ENCODE data around the gene SYNE2. TPM values are rescaled to one million over a fixed set of nuclear protein-coding genes. Genes with fewer than 3 reads are reported as not detected.

The SYNE2 gene
- total RNA-seq, 1 experiment from 2014 or later, result 48.5 TPM

DNA sequence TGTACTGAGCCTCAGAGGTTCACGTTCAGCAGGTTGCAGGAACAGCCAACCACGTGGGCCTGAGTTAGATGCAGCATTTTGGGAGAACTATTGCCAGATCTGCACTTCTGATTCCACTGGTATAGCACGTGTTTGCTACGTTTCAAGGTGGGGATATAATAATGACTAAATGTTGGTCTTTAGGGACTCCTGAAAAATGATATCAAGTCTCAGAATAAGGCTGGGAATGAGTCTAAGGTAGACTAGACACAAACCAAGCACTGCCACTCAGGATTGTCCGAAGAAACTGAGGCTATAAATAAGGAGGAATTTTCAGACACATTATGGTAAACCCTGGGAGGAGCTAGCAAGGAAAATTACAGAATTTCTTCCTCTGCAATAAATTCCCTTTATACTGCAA, 343.3 kb downstream of the SYNE2 start:
- POLR2A ChIA-PET, result no interaction called here

DNA sequence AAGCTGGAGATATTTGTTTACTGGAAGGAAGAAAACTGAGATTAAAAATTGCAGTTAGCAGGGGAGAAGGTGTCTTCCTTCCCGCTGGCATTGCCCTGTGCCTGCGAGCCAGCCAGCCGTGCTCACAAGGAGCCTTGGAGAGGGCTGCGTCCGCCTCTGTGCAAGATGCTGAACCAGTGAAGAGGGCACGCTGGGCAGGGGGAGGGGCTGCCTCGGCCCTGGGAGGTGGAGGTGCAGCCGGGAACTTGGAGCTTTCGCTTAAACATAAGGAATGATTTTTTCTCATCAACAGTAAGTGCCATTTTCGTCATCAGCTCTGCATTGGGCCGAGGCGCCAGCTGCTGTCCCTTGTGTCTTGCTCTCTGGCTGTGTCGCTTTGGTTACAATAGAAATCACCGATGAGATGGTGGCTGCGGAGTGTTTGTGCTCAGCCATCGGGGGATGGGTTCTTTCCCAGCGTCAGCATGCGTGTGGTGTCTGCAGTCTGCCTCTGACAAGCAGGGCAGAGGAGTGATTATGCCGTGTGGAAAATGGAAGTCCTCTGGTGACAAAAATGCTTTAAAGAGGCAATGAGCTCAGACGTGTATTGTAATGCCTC, 344.1 kb downstream of the SYNE2 start:
- Mint-ChIP-seq H3K27me3 (ENCODE audit: insufficient read depth, unreplicated experiment) (no peaks in the 10 kb centered on the region), H3K4me3 (ENCODE audit: unreplicated experiment) (no peak overlapping the region), H3K4me1 (ENCODE audit: low read depth, unreplicated experiment) (peaks cover 31% of the 10 kb centered on the region), H3K36me3 (ENCODE audit: insufficient read depth, unreplicated experiment) (peaks cover 8% of the 10 kb centered on the region), H3K27ac (ENCODE audit: unreplicated experiment) (no peak overlapping the region), H3K9me3 (ENCODE audit: unreplicated experiment) (no peaks in the 10 kb centered on the region)
- peaks cover 38% of the 10 kb centered on the region; the same call in 1 of the 2 replicates for H3K4me1 ChIP-seq
- BruUV-seq (replicated peaks), result no TSS peak
- H3K9me3 ChIP-seq, result no peaks in the 10 kb centered on the region
- H3K36me3 ChIP-seq (ENCODE audit: control insufficient read depth, insufficient read depth, low read length), result no peaks in the 10 kb centered on the region
- TF ChIP-seq, protein P1, sequence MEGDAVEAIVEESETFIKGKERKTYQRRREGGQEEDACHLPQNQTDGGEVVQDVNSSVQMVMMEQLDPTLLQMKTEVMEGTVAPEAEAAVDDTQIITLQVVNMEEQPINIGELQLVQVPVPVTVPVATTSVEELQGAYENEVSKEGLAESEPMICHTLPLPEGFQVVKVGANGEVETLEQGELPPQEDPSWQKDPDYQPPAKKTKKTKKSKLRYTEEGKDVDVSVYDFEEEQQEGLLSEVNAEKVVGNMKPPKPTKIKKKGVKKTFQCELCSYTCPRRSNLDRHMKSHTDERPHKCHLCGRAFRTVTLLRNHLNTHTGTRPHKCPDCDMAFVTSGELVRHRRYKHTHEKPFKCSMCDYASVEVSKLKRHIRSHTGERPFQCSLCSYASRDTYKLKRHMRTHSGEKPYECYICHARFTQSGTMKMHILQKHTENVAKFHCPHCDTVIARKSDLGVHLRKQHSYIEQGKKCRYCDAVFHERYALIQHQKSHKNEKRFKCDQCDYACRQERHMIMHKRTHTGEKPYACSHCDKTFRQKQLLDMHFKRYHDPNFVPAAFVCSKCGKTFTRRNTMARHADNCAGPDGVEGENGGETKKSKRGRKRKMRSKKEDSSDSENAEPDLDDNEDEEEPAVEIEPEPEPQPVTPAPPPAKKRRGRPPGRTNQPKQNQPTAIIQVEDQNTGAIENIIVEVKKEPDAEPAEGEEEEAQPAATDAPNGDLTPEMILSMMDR (IDR thresholded peaks at IDR 0.05; ENCODE audit: insufficient read depth in 1 of 2, low read depth in 1 of 2, low read length in 1 of 2, severe bottlenecking in 1 of 2, unreplicated experiment in 1 of 2), result no peak
- no peak overlapping the region for H3K4me3 ChIP-seq (ENCODE audit: low read depth, low read length)
- no peak for DNase-seq
- intact Hi-C loops (cut with micrococcal nuclease; ENCODE audit: unreplicated experiment), result no loop called here
- no peaks in the 10 kb centered on the region for H3K27me3 ChIP-seq (replicated peaks; ENCODE audit: control insufficient read depth, insufficient read depth, low read length)
- CTCF ChIA-PET, result no interaction called here
- POLR2A ChIA-PET, result no interaction called here

More for the DNA sequence above, 343.3 kb downstream of the SYNE2 start:
- Mint-ChIP-seq H3K36me3 (ENCODE audit: insufficient read depth, unreplicated experiment) (peaks cover 13% of the 10 kb centered on the region), H3K4me1 (ENCODE audit: low read depth, unreplicated experiment) (peaks cover 26% of the 10 kb centered on the region), H3K9me3 (ENCODE audit: unreplicated experiment) (no peaks in the 10 kb centered on the region), H3K4me3 (ENCODE audit: unreplicated experiment) (no peak overlapping the region), H3K27ac (ENCODE audit: unreplicated experiment) (no peak overlapping the region), H3K27me3 (ENCODE audit: insufficient read depth, unreplicated experiment) (no peaks in the 10 kb centered on the region)
- H3K9me3 ChIP-seq, result no peaks in the 10 kb centered on the region
- no TSS peak for BruUV-seq (replicated peaks)
- TF ChIP-seq, protein P1 (IDR thresholded peaks at IDR 0.05; ENCODE audit: insufficient read depth in 1 of 2, low read depth in 1 of 2, low read length in 1 of 2, severe bottlenecking in 1 of 2, unreplicated experiment in 1 of 2), result no peak
- H3K36me3 ChIP-seq (ENCODE audit: control insufficient read depth, insufficient read depth, low read length), result no peaks in the 10 kb centered on the region
- H3K27me3 ChIP-seq (replicated peaks; ENCODE audit: control insufficient read depth, insufficient read depth, low read length), result no peaks in the 10 kb centered on the region
- H3K4me3 ChIP-seq (ENCODE audit: low read depth, low read length), result no peak overlapping the region
- intact Hi-C loops (cut with micrococcal nuclease; ENCODE audit: unreplicated experiment), result no loop called here
- DNase-seq, result no peak
- H3K4me1 ChIP-seq, result peaks cover 32% of the 10 kb centered on the region; the same call in 1 of the 2 replicates
- CTCF ChIA-PET, result no interaction called here

- DNase-seq, result no peak
- Histone ChIP-seq H3K27me3 (replicated peaks; ENCODE audit: control insufficient read depth, insufficient read depth, low read length) (no peaks in the 10 kb centered on the region), H3K4me1 (peaks cover 36% of the 10 kb centered on the region; the same call in 1 of the 2 replicates), H3K9me3 (no peaks in the 10 kb centered on the region), H3K4me3 (ENCODE audit: low read depth, low read length) (no peak overlapping the region), H3K36me3 (ENCODE audit: control insufficient read depth, insufficient read depth, low read length) (no peaks in the 10 kb centered on the region)
- no TSS peak for BruUV-seq (replicated peaks)
- TF ChIP-seq, protein P1 (IDR thresholded peaks at IDR 0.05; ENCODE audit: insufficient read depth in 1 of 2, low read depth in 1 of 2, low read length in 1 of 2, severe bottlenecking in 1 of 2, unreplicated experiment in 1 of 2), result no peak
- H3K4me3 Mint-ChIP-seq (ENCODE audit: unreplicated experiment), result no peak overlapping the region
- CTCF ChIA-PET, result no interaction called here
- intact Hi-C loops (cut with micrococcal nuclease; ENCODE audit: unreplicated experiment), result no loop called here
- POLR2A ChIA-PET, result no interaction called here
- H3K27ac Mint-ChIP-seq (ENCODE audit: unreplicated experiment), result no peak overlapping the region
- no peaks in the 10 kb centered on the region for H3K27me3 Mint-ChIP-seq (ENCODE audit: insufficient read depth, unreplicated experiment)
- H3K36me3 Mint-ChIP-seq (ENCODE audit: insufficient read depth, unreplicated experiment), result peaks cover 5% of the 10 kb centered on the region
- H3K4me1 Mint-ChIP-seq (ENCODE audit: low read depth, unreplicated experiment), result peaks cover 31% of the 10 kb centered on the region
- H3K9me3 Mint-ChIP-seq (ENCODE audit: unreplicated experiment), result no peaks in the 10 kb centered on the region
Observed at GRCh38 chr14:64197996-64198395, 345.2 kb downstream of the SYNE2 start.

All from Caco-2 (cell line).